H9 (cell line): Measurements from ENCODE around the gene SPC24. TPM values are rescaled to one million over a fixed set of nuclear protein-coding genes. Genes with fewer than 3 reads are reported as not detected.

Experiments used
- DNase-seq: peaks from one replicate; pipeline ENCODE4 v3.0.0-alpha.2; 2017
- H2AFZ ChIP-seq: one replicate; pipeline ENCODE4 v1.6.1; 2013; ENCODE audit warnings: mild to moderate bottlenecking, low read length, control low read depth, moderate library complexity
- H2AK5ac ChIP-seq: 2 replicates; pipeline ENCODE4 v1.6.1; 2013; ENCODE audit warnings: low read length, control low read depth, mixed read lengths; ENCODE audit not compliant: insufficient read length
- H2BK120ac ChIP-seq: one replicate; pipeline ENCODE4 v1.6.1; 2013; ENCODE audit warnings: low read depth, mild to moderate bottlenecking, low read length, control low read depth, inconsistent platforms; ENCODE audit not compliant: poor library complexity, severe bottlenecking
- H2BK12ac ChIP-seq: 2 replicates; pipeline ENCODE4 v1.6.1; 2013; ENCODE audit warnings: low read length, control low read depth, mixed read lengths, low read depth; ENCODE audit not compliant: insufficient read length
- H2BK15ac ChIP-seq: 2 replicates; pipeline ENCODE4 v1.6.1; 2013; ENCODE audit warnings: low read depth, low read length, control low read depth
- H2BK20ac ChIP-seq: one replicate; pipeline ENCODE4 v1.6.1; 2013; ENCODE audit warnings: low read depth, mild to moderate bottlenecking, low read length, control low read depth, inconsistent platforms; ENCODE audit not compliant: poor library complexity, severe bottlenecking
- H2BK5ac ChIP-seq: 2 replicates; pipeline ENCODE4 v1.6.1; 2013; ENCODE audit warnings: low read length, control low read depth, mixed read lengths; ENCODE audit not compliant: insufficient read length
- H3K14ac ChIP-seq: 2 replicates; pipeline ENCODE4 v1.6.1; 2013; ENCODE audit warnings: low read length, control low read depth; ENCODE audit not compliant: insufficient read depth
- H3K18ac ChIP-seq: 2 replicates; pipeline ENCODE4 v1.6.1; 2013; ENCODE audit warnings: low read depth, mild to moderate bottlenecking, mixed read lengths, low read length, control low read depth; ENCODE audit not compliant: insufficient read length
- H3K23ac ChIP-seq: 2 replicates; pipeline ENCODE4 v1.6.1; 2013; ENCODE audit warnings: low read length, control low read depth, mixed read lengths, low read depth; ENCODE audit not compliant: insufficient read length
- H3K23me2 ChIP-seq: 2 replicates; pipeline ENCODE4 v1.6.1; 2013; ENCODE audit warnings: low read depth, mild to moderate bottlenecking, mixed read lengths, low read length, control low read depth; ENCODE audit not compliant: insufficient read length, poor library complexity, severe bottlenecking
- H3K27ac ChIP-seq: 2 replicates; pipeline ENCODE4 v1.5.1; 2013; ENCODE audit warnings: low read length, control low read depth, mixed read lengths, low read depth; ENCODE audit not compliant: insufficient read length
- H3K27me3 ChIP-seq: 2 replicates; pipeline ENCODE4 v1.6.1; 2013; ENCODE audit warnings: low read length, control low read depth, inconsistent platforms; ENCODE audit not compliant: insufficient read depth
- H3K4ac ChIP-seq: 2 replicates; pipeline ENCODE4 v1.6.1; 2013; ENCODE audit warnings: low read depth, mild to moderate bottlenecking, control low read depth, inconsistent platforms, low read length, moderate library complexity
- H3K4me1 ChIP-seq: 2 replicates; pipeline ENCODE4 v1.6.1; 2013; ENCODE audit warnings: low read length, control low read depth, inconsistent platforms; ENCODE audit not compliant: insufficient read depth
- H3K4me2 ChIP-seq: 2 replicates; pipeline ENCODE4 v1.6.1; 2013; ENCODE audit warnings: low read length, control low read depth, mixed read lengths; ENCODE audit not compliant: insufficient read length, insufficient read depth
- H3K56ac ChIP-seq: 2 replicates; pipeline ENCODE4 v1.6.1; 2013; ENCODE audit warnings: low read depth, mild to moderate bottlenecking, mixed read lengths, low read length, control low read depth; ENCODE audit not compliant: insufficient read length
- H3K79me1 ChIP-seq: 2 replicates; pipeline ENCODE4 v1.6.1; 2013; ENCODE audit warnings: low read depth, mild to moderate bottlenecking, moderate library complexity, low read length, control low read depth, inconsistent platforms; ENCODE audit not compliant: insufficient read depth, poor library complexity, severe bottlenecking
- H3K79me2 ChIP-seq: 2 replicates; pipeline ENCODE4 v1.6.1; 2013; ENCODE audit warnings: low read length, control low read depth, inconsistent platforms; ENCODE audit not compliant: insufficient read depth
- H3K9ac ChIP-seq: 2 replicates; pipeline ENCODE4 v1.6.1; 2013; ENCODE audit warnings: low read length, control low read depth, mixed read lengths; ENCODE audit not compliant: insufficient read length; ENCODE audit errors: extremely low read depth
- H3K9me3 ChIP-seq: one replicate; pipeline ENCODE4 v1.6.1; 2013; ENCODE audit warnings: low read depth, low read length, inconsistent platforms; ENCODE audit not compliant: control insufficient read depth
- H3T11ph ChIP-seq: one replicate; pipeline ENCODE4 v1.6.1; 2013; ENCODE audit warnings: mild to moderate bottlenecking, low read length, control low read depth, inconsistent platforms
- H4K20me1 ChIP-seq: one replicate; pipeline ENCODE4 v1.6.1; 2013; ENCODE audit not compliant: control insufficient read depth, insufficient read length, insufficient read depth
- H4K5ac ChIP-seq: 2 replicates; pipeline ENCODE4 v1.6.1; 2013; ENCODE audit warnings: low read depth, mild to moderate bottlenecking, mixed read lengths, low read length, control low read depth; ENCODE audit not compliant: insufficient read length
- H4K8ac ChIP-seq: replicated peaks from 2 replicates; pipeline ENCODE4 v1.6.1; 2013; ENCODE audit warnings: low read length, control low read depth, mixed read lengths, low read depth; ENCODE audit not compliant: insufficient read length
- H4K91ac ChIP-seq: 2 replicates; pipeline ENCODE4 v1.6.1; 2013; ENCODE audit warnings: low read depth, mild to moderate bottlenecking, moderate library complexity, mixed read lengths, low read length, control low read depth; ENCODE audit not compliant: insufficient read length
- H3K27ac Mint-ChIP-seq, 3 experiments: 2 replicates in 2 of 3; 3 replicates in 1 of 3; pipeline ENCODE4 v1.8.0; 2020 to 2021; ENCODE audit warnings: mixed read lengths in 3 of 3, mild to moderate bottlenecking in 1 of 3, moderate library complexity in 1 of 3
- H3K27me3 Mint-ChIP-seq: 2 replicates; pipeline ENCODE4 v1.8.0; 2021; ENCODE audit warnings: low read depth, mild to moderate bottlenecking, moderate library complexity, mixed read lengths
- H3K36me3 Mint-ChIP-seq, 3 experiments: 2 replicates in 2 of 3; 3 replicates in 1 of 3; pipeline ENCODE4 v1.8.0; 2020 to 2021; ENCODE audit warnings: low read depth in 3 of 3, mixed read lengths in 3 of 3; ENCODE audit not compliant: insufficient read depth in 1 of 3
- H3K4me1 Mint-ChIP-seq, 2 experiments: 2 replicates each; pipeline ENCODE4 v1.8.0; 2020; ENCODE audit warnings: mixed read lengths in 2 of 2
- H3K4me3 Mint-ChIP-seq, 2 experiments: 2 replicates in 1 of 2; 3 replicates in 1 of 2; pipeline ENCODE4 v1.8.0; 2020 to 2021; ENCODE audit warnings: mild to moderate bottlenecking in 2 of 2, mixed read lengths in 2 of 2, moderate library complexity in 1 of 2
- H3K9me3 Mint-ChIP-seq, 2 experiments: 2 replicates in 1 of 2; 3 replicates in 1 of 2; pipeline ENCODE4 v1.8.0; 2020; ENCODE audit warnings: mild to moderate bottlenecking in 2 of 2, mixed read lengths in 2 of 2, moderate library complexity in 1 of 2
- CTCF ChIP-seq: fragments of 200-600 bp; sonication (generic); conservative IDR thresholded peaks from 3 replicates; pipeline ENCODE4 v1.8.0; 2021; ENCODE audit warnings: antibody characterized with exemption, mild to moderate bottlenecking
- WGBS: extraction: QIAGEN DNeasy Blood & Tissue Kit; methylation state at CpG from one replicate; pipeline ENCODE4 v1.1.7; 2013; ENCODE audit warnings: missing lambda C conversion rate, low lambda C conversion rate, mixed read lengths; ENCODE audit not compliant: insufficient read length; ENCODE audit errors: extremely low coverage; 5-methylcytosine and 5-hydroxymethylcytosine counted together
- total RNA-seq: library from RNA; stranded (reverse); gene quantifications from 2 replicates; pipeline ENCODE4 v1.2.1, GENCODE V29; 2021

Gene SPC24
- total RNA-seq, 1 experiment from 2014 or later: 51.5 TPM

- H2AK5ac ChIP-seq: no peak overlapping the region
- H3K4me1 ChIP-seq: no peaks in the 10 kb centered on the region
- no peak overlapping the region for H2BK120ac ChIP-seq
- no peak for DNase-seq
- no peak overlapping the region for H3K18ac ChIP-seq
- H3K23me2 ChIP-seq: no peaks in the 10 kb centered on the region
- H4K5ac ChIP-seq: no peak overlapping the region
- H3K27ac Mint-ChIP-seq: peak overlapping the region in 1 of 3 experiments; percentile 47; a peak in 2 of 7 replicates
- no peaks in the 10 kb centered on the region for H3K79me2 ChIP-seq
- no peak overlapping the region for H3K4me2 ChIP-seq
- H3K56ac ChIP-seq: no peak overlapping the region
- H3K4ac ChIP-seq: no peak overlapping the region
- no peak overlapping the region for H3K27ac ChIP-seq
- H3T11ph ChIP-seq: no peak overlapping the region
- no peak overlapping the region for H2BK12ac ChIP-seq
- no peak overlapping the region for H2BK5ac ChIP-seq
- H2AFZ ChIP-seq: no peak overlapping the region
- no peaks in the 10 kb centered on the region for H3K9me3 Mint-ChIP-seq
- H4K20me1 ChIP-seq: no peaks in the 10 kb centered on the region
- no peak for TF ChIP-seq CTCF
- no peak overlapping the region for H3K23ac ChIP-seq
- no peak overlapping the region for H3K14ac ChIP-seq
- H4K8ac ChIP-seq: no peak overlapping the region
- no peaks in the 10 kb centered on the region for H3K4me1 Mint-ChIP-seq
- no peaks in the 10 kb centered on the region for H3K27me3 ChIP-seq
- H2BK15ac ChIP-seq: no peak overlapping the region
- no peak overlapping the region for H3K9ac ChIP-seq
- H4K91ac ChIP-seq: no peak overlapping the region
- H3K9me3 ChIP-seq: no peaks in the 10 kb centered on the region
- WGBS: no CpG with 5 or more reads among the region's 13 CpGs
- no peak overlapping the region for H2BK20ac ChIP-seq
- H3K27me3 Mint-ChIP-seq: no peaks in the 10 kb centered on the region
- H3K4me3 Mint-ChIP-seq: no peak overlapping the region
- H3K36me3 Mint-ChIP-seq: peaks cover 12 to 41% (median 36%) of the 10 kb centered on the region in 3 experiments
- no peaks in the 10 kb centered on the region for H3K79me1 ChIP-seq
These were observed 10.0 kb upstream of the SPC24 start for GRCh38 chr19:11165486-11166030.
